Gastrocnemius medialis (tissue), 4 donors: ENCODE results near the gene IPO5.

Experiments
- CTCF ChIP-seq, 5 experiments: fragments of 450-650 bp in 3 of 5; fragments of 200-600 bp in 2 of 5; sonication (generic) in 2 of 5; IDR thresholded peaks in 4 of 5; conservative IDR thresholded peaks in 1 of 5; 1 replicate in 4 of 5; 2 replicates in 1 of 5; pipeline ENCODE4 v1.5.1; 2016 to 2019; ENCODE audit warnings: antibody characterized with exemption in 5 of 5, mild to moderate bottlenecking in 3 of 5, moderate library complexity in 3 of 5
- POLR2A ChIP-seq, 2 donors: fragments of 450-650 bp; IDR thresholded peaks; one replicate each; pipeline ENCODE4 v1.6.1; 2017; ENCODE audit warnings: antibody characterized with exemption in 2 of 2, mild to moderate bottlenecking in 2 of 2, moderate library complexity in 2 of 2

GRCh38 chr13:98007001-98007400 lies 53.5 kb downstream of the IPO5 start:
- no peak for TF ChIP-seq CTCF (IDR thresholded peaks at IDR 0.05 in 4 of 5, conservative IDR thresholded peaks at IDR 0.05 in 1 of 5)
- TF ChIP-seq POLR2A (IDR thresholded peaks at IDR 0.05) = no peak
